ENCODE results near the gene MAEA. TPM values are rescaled to one million over a fixed set of nuclear protein-coding genes. Genes with fewer than 3 reads are reported as not detected.

Gene MAEA
- total and polyA plus RNA-seq, 2 experiments from 2014 or later = 66.6 to 73.2 TPM

DNA sequence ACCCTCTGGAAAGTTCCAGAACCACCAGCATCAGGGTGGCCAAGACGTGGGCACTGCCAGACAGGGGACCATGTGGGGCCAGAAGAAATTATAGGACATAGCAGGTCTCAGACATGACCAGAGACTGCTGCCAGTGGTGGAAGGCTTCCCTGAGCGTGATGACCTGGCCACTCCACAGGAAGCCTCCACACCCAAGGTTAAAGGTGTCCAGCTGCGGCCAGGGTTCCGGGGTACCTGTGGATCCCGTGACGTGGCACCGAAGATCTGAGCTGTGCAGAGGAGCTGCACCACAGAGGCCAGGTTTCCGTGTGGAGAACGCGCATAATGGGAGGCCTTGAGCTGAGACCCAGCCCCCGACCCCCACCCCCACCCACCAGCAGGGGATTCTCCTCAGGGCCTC lies 24.3 kb upstream of the MAEA start:
- no peaks in the 10 kb centered on the region for H3K79me2 ChIP-seq
- no peaks in the 10 kb centered on the region for H3K36me3 ChIP-seq (replicated peaks; ENCODE audit: insufficient read depth, low read depth)
- WGBS (ENCODE audit: low lambda C conversion rate, missing lambda C conversion rate) = 95% methylated on average over 11 of the region's 11 CpGs
- H3K27ac ChIP-seq = no peak overlapping the region
- H3K4me2 ChIP-seq = no peak overlapping the region
- no peak for DNase-seq (ENCODE audit: low spot score)
- no peak overlapping the region for H3K4me3 ChIP-seq
- no peaks in the 10 kb centered on the region for H3K27me3 ChIP-seq
- no peaks in the 10 kb centered on the region for H3K9me3 ChIP-seq (ENCODE audit: low read depth)
- H3K4me1 ChIP-seq (ENCODE audit: insufficient read depth) = no peaks in the 10 kb centered on the region
- H2AFZ ChIP-seq = no peak overlapping the region
- TF ChIP-seq, protein P1, sequence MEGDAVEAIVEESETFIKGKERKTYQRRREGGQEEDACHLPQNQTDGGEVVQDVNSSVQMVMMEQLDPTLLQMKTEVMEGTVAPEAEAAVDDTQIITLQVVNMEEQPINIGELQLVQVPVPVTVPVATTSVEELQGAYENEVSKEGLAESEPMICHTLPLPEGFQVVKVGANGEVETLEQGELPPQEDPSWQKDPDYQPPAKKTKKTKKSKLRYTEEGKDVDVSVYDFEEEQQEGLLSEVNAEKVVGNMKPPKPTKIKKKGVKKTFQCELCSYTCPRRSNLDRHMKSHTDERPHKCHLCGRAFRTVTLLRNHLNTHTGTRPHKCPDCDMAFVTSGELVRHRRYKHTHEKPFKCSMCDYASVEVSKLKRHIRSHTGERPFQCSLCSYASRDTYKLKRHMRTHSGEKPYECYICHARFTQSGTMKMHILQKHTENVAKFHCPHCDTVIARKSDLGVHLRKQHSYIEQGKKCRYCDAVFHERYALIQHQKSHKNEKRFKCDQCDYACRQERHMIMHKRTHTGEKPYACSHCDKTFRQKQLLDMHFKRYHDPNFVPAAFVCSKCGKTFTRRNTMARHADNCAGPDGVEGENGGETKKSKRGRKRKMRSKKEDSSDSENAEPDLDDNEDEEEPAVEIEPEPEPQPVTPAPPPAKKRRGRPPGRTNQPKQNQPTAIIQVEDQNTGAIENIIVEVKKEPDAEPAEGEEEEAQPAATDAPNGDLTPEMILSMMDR (IDR thresholded peaks at IDR 0.05; ENCODE audit: poor library complexity) = no peak
- TF ChIP-seq EZH2 (IDR thresholded peaks at IDR 0.05; ENCODE audit: borderline replicate concordance) (no peak), EZH2phosphoT487 (IDR thresholded peaks at IDR 0.05; ENCODE audit: low read depth, severe bottlenecking, unreplicated experiment) (no peak)
- no peaks in the 10 kb centered on the region for H4K20me1 ChIP-seq (ENCODE audit: insufficient read depth, poor library complexity, severe bottlenecking)
- H3K9me2 ChIP-seq (replicated peaks; ENCODE audit: insufficient read depth) = no peaks in the 10 kb centered on the region

DNA sequence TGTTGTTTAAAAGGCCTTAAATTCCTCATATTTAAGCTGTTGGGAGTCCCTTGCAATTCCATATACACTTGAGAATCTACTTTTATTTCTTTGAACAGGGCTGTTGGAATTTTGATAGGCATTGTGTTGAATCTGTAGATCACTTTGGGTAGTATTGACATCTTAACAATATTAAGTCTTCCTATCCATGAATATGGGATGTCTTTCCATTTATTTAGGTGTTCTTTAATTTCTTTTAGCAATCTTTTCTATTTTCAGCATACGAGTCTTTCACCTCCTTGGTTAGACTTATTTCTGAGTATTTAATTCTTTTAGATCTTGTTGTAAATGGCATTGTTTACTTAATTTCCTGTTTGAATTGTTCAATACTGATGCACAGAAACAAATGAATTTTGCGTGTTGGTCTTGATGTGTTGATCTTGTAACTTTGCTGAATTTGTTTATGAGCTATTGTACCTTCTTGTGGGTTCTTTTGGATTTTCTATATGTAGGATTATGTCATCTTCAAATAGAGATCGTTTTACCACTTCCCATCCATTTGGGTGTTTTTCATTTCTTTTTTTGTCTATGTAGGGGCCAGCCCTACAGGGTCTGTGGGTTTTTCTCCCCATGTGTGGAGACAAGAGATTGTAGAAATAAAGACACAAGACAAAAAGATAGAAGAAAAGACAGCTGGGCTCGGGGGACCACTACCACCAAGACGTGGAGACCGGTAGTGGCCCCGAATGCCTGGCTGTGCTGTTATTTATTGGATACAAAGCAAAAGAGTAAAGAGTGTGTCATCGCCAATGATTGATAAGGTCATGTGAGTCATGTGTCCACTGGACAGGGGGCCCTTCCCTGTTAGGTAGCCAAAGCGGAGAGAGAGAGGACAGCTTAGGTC lies 22.6 kb upstream of the MAEA start:
- H3K27ac ChIP-seq = no peak overlapping the region
- 92% methylated on average over 9 of the region's 9 CpGs for WGBS (ENCODE audit: low lambda C conversion rate, missing lambda C conversion rate)

DNA sequence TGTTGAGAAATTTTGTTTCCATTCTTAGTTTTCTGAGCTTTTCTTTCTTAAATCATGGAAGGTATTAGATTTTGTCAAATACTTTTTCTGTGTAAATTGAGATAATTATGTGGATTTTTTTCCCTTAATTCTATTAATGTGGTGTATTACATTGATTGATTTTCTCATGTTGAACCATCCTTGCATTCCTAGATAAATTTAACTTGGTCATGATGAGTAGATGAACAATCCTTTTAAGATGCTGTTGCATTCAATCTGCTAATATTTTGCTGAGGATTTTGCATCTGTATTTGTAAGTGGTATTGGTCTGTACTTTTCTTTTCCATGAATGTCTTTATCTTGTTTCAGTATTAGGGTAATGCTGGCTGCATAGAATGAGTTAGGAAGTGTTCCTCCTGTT lies 20.5 kb upstream of the MAEA start:
- TF ChIP-seq EZH2phosphoT487 (IDR thresholded peaks at IDR 0.05; ENCODE audit: low read depth, severe bottlenecking, unreplicated experiment) (no peak), EZH2 (IDR thresholded peaks at IDR 0.05; ENCODE audit: borderline replicate concordance) (no peak)
- TF ChIP-seq, protein P1 (IDR thresholded peaks at IDR 0.05; ENCODE audit: poor library complexity) = no peak
- H3K4me3 ChIP-seq = no peak overlapping the region

More for the DNA sequence above, 22.6 kb upstream of the MAEA start:
- Histone ChIP-seq H4K20me1 (ENCODE audit: insufficient read depth, poor library complexity, severe bottlenecking) (no peaks in the 10 kb centered on the region), H3K79me2 (no peaks in the 10 kb centered on the region), H3K27me3 (no peaks in the 10 kb centered on the region), H2AFZ (no peak overlapping the region), H3K9me2 (replicated peaks; ENCODE audit: insufficient read depth) (no peaks in the 10 kb centered on the region), H3K4me3 (no peak overlapping the region), H3K36me3 (replicated peaks; ENCODE audit: insufficient read depth, low read depth) (no peaks in the 10 kb centered on the region), H3K9me3 (ENCODE audit: low read depth) (no peaks in the 10 kb centered on the region), H3K4me1 (ENCODE audit: insufficient read depth) (no peaks in the 10 kb centered on the region), H3K4me2 (no peak overlapping the region)
- DNase-seq (ENCODE audit: low spot score) = no peak
- TF ChIP-seq EZH2 (IDR thresholded peaks at IDR 0.05; ENCODE audit: borderline replicate concordance) = no peak
- TF ChIP-seq EZH2phosphoT487 (IDR thresholded peaks at IDR 0.05; ENCODE audit: low read depth, severe bottlenecking, unreplicated experiment) = no peak
- TF ChIP-seq, protein P1 (IDR thresholded peaks at IDR 0.05; ENCODE audit: poor library complexity) = no peak

More for the DNA sequence above, 20.5 kb upstream of the MAEA start:
- Histone ChIP-seq H3K27me3 (no peaks in the 10 kb centered on the region), H3K4me2 (no peak overlapping the region), H3K9me3 (ENCODE audit: low read depth) (no peaks in the 10 kb centered on the region), H3K36me3 (replicated peaks; ENCODE audit: insufficient read depth, low read depth) (no peaks in the 10 kb centered on the region), H3K4me1 (ENCODE audit: insufficient read depth) (no peaks in the 10 kb centered on the region), H3K79me2 (no peaks in the 10 kb centered on the region), H3K9me2 (replicated peaks; ENCODE audit: insufficient read depth) (no peaks in the 10 kb centered on the region), H4K20me1 (ENCODE audit: insufficient read depth, poor library complexity, severe bottlenecking) (no peaks in the 10 kb centered on the region), H2AFZ (no peak overlapping the region), H3K27ac (no peak overlapping the region)
- no peak for DNase-seq (ENCODE audit: low spot score)
